ENCODE results near the gene CHCHD3.

- TF ChIP-seq CTCF (IDR thresholded peaks at IDR 0.05) (no peak), TP53 (CRISPR knock-in tag; IDR thresholded peaks at IDR 0.05) (no peak), SP1 (CRISPR knock-in tag; conservative IDR thresholded peaks at IDR 0.05) (no peak), KAT7 (CRISPR knock-in tag; IDR thresholded peaks at IDR 0.05; ENCODE audit: borderline replicate concordance) (no peak), GTF2I (CRISPR knock-in tag; conservative IDR thresholded peaks at IDR 0.05) (no peak)
Measured at GRCh38 chr7:132799081-132799413, 282.8 kb downstream of the CHCHD3 start.

All from WTC11 (cell line).